NCI-H1105 (cell line): Measurements from ENCODE around the gene KCNH2.

Source experiments
- DNase-seq: peaks from one replicate; lab custom pipeline; 2025; lab: John Stamatoyannopoulos, UW

Gene KCNH2

GRCh38 chr7:150994838-150995510 lies 16.9 kb upstream of the KCNH2 start:
- no peak for DNase-seq

DNA sequence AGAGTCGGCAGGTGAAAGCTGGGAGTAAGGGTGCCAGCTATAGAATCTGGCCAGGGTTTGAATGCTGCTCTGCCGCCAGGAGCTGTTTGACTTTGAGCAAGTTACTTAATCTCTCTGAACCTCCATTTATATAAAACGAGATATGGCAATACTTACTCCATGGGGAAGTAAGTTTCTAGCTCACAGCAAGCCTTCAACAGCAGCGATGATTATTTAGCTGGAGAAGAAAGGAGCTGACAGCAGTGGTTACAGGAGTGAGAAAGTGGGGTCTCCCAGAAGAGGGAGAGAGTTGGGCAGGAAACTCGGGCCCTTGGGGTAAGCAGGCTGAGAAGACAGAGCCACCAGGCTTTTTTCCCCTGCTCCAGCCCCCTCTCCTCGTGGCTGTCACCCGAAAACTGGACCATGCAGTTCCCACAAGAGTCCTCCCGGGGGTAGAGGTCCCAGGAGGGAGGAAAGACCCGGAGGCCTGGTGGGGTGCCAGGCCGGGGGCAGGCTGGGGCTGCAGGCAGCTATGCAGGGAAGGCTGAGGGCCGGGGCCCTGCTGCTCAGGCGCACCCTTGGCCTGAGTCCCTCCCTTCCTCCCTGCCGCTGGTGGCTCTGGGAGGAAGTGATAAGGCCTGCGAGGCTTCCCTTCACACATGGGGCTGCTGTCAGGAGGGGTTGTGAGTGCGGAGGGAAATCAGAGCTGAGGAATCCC lies 16.2 kb upstream of the KCNH2 start:
- no peak for DNase-seq

- no peak for DNase-seq
These were observed 15.4 kb upstream of the KCNH2 start for GRCh38 chr7:150993511-150993910.

GRCh38 chr7:150992833-150993302 lies 14.7 kb upstream of the KCNH2 start:
- no peak for DNase-seq

GRCh38 chr7:150992051-150992640 lies 14.0 kb upstream of the KCNH2 start:
- no peak for DNase-seq

- no peak for DNase-seq
These were observed 12.5 kb upstream of the KCNH2 start, which contains the start of gene NOS3 for GRCh38 chr7:150990416-150991186. NOS3 (plus strand) TSS chr7:150991017; CDS start chr7:150993804, 2,787 bp downstream.

DNA sequence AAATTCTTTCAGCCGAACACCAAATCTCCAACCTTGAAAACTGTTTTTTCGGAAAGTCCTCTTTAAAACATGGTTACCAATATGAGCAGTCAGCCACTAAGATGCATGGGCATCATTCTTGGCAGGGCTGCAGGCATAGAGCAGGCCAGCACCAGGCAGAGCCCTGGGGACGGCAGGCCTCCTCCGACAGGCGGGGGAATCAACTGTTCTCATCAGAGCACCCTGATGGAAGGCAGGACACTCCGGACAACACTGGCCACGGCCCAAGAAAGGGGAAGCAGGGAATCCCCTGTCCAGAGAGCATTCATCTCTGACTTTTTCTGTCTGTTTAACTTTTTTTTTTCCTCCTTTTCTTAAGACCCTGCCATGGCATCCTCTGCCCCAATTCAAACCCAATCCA lies 11.3 kb upstream of the KCNH2 start:
- DNase-seq: no peak

DNA sequence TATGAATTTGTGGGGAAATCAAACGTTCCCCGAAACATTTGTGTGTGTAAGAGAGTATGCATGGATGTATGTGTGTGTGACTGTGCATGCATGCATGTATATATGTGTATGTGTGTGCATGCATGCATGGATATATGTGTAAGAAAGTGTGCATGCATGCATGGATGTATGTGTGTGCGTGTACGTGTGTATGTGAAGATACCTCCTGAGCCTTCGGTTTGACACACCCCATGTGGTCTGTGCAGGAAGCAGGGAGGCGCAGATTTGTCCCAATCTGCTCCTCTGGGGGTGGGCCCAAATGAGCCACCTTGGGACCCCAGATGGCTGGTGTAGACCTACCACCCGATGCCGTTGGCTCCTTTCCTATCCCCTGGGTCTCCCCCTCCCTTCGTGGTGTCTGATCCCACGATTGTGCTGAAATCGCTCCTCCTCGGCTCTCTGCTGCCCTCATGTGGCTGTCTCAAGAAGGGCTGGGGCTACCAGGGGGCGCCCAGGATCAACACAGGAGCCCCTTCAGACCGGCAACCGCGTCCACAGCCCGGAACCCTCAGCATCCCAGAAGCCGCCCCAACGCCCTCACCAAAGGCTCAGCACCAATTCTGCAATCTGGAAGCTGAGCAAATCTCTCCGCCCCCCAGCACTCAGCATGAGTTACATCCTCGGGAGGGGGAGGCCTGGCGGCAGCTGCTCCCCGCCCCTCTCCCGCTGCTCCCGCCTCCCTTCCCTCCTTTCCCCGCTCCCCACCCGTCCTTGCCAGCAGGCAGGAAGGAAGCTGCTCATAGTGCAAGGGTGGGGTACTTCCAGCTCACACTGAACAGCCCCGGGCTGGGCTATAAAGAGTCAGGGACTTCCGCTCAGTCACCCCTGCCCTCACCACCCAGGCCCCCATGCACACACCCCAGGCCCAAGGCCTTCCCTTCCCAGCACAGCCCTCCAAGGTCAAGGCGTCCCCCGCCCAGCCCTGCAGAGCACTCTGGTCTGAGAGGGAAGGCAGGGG lies 10.4 kb upstream of the KCNH2 start:
- DNase-seq: peak; percentile 73

DNA sequence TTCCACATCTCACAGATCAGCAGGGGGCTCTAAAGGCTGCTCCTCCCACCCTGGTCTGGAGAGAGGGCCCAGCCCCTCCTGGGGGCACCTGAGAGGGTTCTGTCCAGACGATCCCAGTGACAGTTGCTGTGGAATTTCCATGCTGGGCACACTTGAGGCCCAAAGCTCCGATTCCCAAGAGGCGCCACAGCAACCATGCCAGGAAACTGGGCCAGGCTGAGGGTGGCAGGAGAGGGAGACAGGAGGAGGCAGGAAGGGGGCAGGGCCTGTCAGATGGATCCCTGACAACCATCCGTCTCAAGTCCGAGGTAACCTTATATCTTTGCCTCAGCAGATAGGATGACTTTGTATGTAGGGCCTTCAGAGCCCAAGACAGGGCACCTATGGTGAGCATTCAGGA lies 8.4 kb upstream of the KCNH2 start:
- no peak for DNase-seq

GRCh38 chr7:150986099-150986512 lies 8.0 kb upstream of the KCNH2 start:
- DNase-seq: peak; percentile 52

- no peak for DNase-seq
These were observed 5.8 kb upstream of the KCNH2 start for GRCh38 chr7:150983893-150984368.

DNA sequence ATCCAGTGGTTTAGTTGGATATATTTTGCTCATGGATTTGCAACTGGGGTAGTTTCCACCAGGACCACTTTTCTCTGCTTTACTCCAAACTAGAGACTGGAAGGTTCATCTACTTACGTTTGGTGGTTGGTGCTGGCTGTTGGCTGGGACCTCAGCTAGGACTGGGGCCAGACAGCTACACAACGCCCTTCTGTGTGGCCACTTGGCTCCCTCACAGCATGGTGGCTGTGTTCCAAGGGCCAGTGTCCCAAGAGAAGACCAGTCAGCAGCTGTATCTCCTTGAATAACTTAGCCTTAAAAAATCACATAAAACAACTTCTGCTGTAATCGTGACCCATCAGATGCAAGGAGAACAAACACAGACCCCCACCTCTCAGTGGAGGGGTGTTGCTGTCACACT lies 4.2 kb upstream of the KCNH2 start:
- no peak for DNase-seq

- no peak for DNase-seq
These were observed 3.5 kb upstream of the KCNH2 start for GRCh38 chr7:150981644-150982043.

DNA sequence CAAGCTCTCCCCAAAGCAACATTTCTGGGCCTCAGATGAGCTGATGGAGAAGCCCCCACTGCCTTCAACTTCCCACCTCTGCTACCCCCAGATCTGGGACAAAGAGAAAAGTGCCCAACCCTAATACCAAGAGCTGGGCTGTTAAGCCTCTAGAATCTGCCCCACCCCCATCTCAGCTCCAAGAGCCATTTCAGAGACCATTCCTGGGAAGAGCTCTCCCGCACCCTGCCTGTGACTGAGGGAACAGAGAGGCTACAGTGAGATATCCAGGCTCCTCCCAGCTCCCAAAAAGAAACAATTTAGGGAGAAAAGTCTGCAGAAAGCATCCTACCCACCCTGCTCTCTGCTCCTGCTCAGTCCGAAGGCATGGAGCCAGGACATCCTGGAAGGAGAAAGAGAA lies 2.5 kb upstream of the KCNH2 start:
- DNase-seq: no peak

- no peak for DNase-seq
These were observed 1.7 kb upstream of the KCNH2 start for GRCh38 chr7:150979713-150980390.

DNA sequence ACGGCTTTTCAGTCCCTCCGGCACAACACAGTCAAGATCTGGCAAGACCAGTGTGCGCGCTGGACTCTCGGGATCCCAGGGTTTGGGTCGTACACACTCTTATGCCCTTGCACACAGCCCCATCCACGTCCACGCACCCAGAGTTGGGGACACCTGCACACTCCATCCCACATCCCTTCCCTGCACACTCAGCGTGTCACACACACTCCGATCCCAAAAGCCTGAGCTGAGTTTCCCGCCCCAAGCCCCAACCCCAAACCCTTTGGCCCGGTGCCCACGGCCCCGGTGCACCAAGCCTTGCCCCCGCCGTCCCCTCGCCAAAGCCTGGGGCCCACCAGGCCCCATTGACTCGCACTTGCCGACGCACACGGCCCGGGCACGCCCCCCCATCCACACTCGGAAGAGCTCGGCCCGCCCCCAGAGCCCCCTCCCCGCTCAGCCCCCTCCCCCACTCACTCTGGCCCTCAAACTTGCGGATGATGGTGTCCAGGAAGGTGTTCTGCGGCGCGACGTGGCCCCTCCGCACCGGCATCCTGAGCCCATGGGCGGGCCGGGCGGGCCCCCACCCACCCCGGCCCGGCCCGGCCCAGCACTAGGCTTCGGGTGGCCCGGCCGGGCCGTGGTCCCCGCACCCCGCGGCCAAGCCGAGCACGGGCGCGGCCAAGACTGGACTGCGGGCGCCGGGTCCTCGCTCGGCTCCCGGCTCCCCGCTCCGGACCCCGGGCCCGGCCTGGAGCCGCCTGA lies 567 bp downstream of the KCNH2 start:
- no peak for DNase-seq

DNA sequence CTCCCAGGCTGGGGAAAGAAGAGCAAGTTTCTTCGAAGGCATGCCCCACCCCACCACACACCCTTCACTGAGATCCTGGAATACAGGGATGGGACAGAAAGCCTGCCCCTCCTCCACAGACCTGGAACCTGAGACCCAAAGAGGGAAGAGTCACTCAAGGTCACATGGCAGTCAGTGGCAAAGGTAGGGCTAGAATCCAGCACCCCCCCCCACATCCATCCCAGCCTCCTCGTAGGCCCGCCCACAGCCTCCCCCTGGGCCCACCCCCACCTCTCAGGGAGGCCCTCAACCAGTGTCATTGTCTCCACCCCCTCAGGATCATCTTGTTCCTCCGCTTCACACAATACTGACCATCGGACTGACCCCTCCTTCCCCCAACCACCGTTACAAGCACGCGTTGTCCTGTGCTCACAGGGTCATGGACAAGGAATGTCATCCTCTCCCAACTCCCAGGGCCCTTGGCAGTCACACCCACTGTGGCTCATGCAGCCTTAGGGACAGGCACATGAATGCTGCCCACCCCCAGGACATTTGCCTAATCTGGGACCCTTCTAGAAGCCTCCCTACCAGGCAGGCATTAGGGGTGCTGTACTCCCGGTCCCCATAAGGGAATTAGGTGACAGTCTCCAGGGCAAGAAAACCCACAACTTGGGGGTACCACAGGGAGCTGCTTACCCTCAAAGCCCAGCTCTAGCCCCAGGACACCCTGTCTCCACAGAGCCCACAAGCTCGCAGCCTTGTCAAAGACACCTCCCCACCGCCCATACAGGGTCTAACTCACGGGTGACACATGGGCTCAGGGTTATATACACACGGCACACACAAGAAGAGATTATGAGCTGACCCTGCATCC lies 1.4 kb downstream of the KCNH2 start:
- no peak for DNase-seq

- no peak for DNase-seq
These were observed 2.4 kb downstream of the KCNH2 start for GRCh38 chr7:150975536-150976319.
